Peyer's patch (tissue), 4 donors: Measurements from ENCODE around the gene FBXW7.

Experiments
- POLR2A ChIP-seq, 2 donors: fragments of 450-650 bp; IDR thresholded peaks; one replicate each; pipeline ENCODE4 v1.5.1; 2017; ENCODE audit warnings: antibody characterized with exemption in 2 of 2, mild to moderate bottlenecking in 2 of 2, moderate library complexity in 2 of 2
- TF ChIP-seq, protein P1 (sequence below), 6 experiments: fragments of 450-650 bp in 4 of 6; fragments of 200-600 bp in 2 of 6; sonication (generic) in 1 of 6; IDR thresholded peaks; one replicate each; pipeline ENCODE4 v1.5.1; 2017 to 2019; ENCODE audit warnings: antibody characterized with exemption in 6 of 6, mild to moderate bottlenecking in 3 of 6, moderate library complexity in 1 of 6

DNA sequence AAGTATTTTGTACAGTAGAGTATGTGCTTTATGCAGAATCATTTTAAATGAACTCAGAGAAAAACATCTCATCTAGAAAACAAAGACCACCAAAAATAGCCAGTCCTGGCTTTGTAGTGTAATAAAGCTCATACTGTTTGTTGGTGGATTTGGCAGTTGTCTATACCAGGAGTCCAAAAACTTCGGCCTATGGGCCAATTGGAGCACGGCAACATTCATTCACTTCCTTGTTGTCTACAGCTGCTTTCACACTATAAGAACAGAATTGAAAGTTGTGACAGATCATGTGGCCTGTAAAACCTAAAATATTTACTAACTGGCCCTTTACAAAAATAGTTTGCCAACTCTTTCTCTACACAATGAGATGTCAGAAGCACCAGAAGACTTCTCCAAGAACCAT lies 5.3 kb downstream of the FBXW7 start:
- TF ChIP-seq POLR2A (IDR thresholded peaks at IDR 0.05) = no peak
- TF ChIP-seq, protein P1, sequence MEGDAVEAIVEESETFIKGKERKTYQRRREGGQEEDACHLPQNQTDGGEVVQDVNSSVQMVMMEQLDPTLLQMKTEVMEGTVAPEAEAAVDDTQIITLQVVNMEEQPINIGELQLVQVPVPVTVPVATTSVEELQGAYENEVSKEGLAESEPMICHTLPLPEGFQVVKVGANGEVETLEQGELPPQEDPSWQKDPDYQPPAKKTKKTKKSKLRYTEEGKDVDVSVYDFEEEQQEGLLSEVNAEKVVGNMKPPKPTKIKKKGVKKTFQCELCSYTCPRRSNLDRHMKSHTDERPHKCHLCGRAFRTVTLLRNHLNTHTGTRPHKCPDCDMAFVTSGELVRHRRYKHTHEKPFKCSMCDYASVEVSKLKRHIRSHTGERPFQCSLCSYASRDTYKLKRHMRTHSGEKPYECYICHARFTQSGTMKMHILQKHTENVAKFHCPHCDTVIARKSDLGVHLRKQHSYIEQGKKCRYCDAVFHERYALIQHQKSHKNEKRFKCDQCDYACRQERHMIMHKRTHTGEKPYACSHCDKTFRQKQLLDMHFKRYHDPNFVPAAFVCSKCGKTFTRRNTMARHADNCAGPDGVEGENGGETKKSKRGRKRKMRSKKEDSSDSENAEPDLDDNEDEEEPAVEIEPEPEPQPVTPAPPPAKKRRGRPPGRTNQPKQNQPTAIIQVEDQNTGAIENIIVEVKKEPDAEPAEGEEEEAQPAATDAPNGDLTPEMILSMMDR (IDR thresholded peaks at IDR 0.05) = no peak
